Body of pancreas (tissue), 4 donors: ENCODE measurements around the gene BICD1. TPM values are rescaled to one million over a fixed set of nuclear protein-coding genes. Genes with fewer than 3 reads are reported as not detected.

Experiments
- ATAC-seq: fragments of 150-250 bp; one replicate; pipeline ENCODE4 v1.9.1; 2016
- DNase-seq, 4 donors: peaks; one replicate each; pipeline ENCODE4 v3.0.0-alpha.2; 2019
- H3K27ac ChIP-seq, 4 donors: fragments of 200-600 bp; sonication (generic); 1 replicate in 3 of 4; 2 replicates in 1 of 4; pipeline versions ENCODE4 v1.5.1 to v1.6.1; 2016 to 2019; ENCODE audit warnings: mild to moderate bottlenecking in 1 of 4, mixed read lengths in 1 of 4, moderate library complexity in 1 of 4
- H3K27me3 ChIP-seq, 2 donors: fragments of 200-600 bp; sonication (generic); one replicate each; pipeline ENCODE4 v1.6.0; 2016; ENCODE audit warnings: mild to moderate bottlenecking in 1 of 2
- H3K36me3 ChIP-seq, 2 donors: fragments of 200-600 bp; sonication (generic); replicated peaks in 1 of 2; 2 replicates each; pipeline ENCODE4 v1.5.1; 2016; ENCODE audit warnings: low read depth in 2 of 2; ENCODE audit not compliant: insufficient read depth in 1 of 2
- H3K4me1 ChIP-seq: fragments of 200-600 bp; sonication (generic); one replicate; pipeline ENCODE4 v1.6.0; 2016
- H3K4me3 ChIP-seq, 2 donors: fragments of 200-600 bp; sonication (generic); 1 replicate in 1 of 2; 2 replicates in 1 of 2; pipeline ENCODE4 v1.5.1; 2016 to 2019
- H3K9me3 ChIP-seq, 3 donors: fragments of 200-600 bp; sonication (generic); 1 replicate in 2 of 3; 2 replicates in 1 of 3; pipeline ENCODE4 v1.5.1; 2016
- POLR2A ChIP-seq, 3 donors: fragments of 450-650 bp; IDR thresholded peaks; one replicate each; pipeline ENCODE4 v1.6.1; 2016; ENCODE audit warnings: antibody characterized with exemption in 3 of 3, mild to moderate bottlenecking in 2 of 3
- WGBS, 2 donors: methylation state at CpG; one replicate each; pipeline ENCODE4 v1.1.5; 2017; 5-methylcytosine and 5-hydroxymethylcytosine counted together
- intact Hi-C: fragments of 100-400 bp; cut with DNase I; formaldehyde crosslinking; loops from one replicate; pipeline ENCODE4 v1.15.1; 2023
- total RNA-seq, 2 donors: library from RNA; depleted of rRNA; stranded (reverse); fragments of >200 nt; gene quantifications; one replicate each; pipeline ENCODE4 v1.1.0, GENCODE V29; 2016
- TF ChIP-seq, protein P1 (sequence below), 7 experiments: fragments of 450-650 bp in 4 of 7; fragments of 200-600 bp in 3 of 7; sonication (generic) in 3 of 7; IDR thresholded peaks; one replicate each; pipeline ENCODE4 v1.5.1; 2016 to 2019; ENCODE audit warnings: antibody characterized with exemption in 7 of 7

The BICD1 gene
- total RNA-seq, 2 donors from 2014 or later = 3.0 to 6.2 TPM

DNA sequence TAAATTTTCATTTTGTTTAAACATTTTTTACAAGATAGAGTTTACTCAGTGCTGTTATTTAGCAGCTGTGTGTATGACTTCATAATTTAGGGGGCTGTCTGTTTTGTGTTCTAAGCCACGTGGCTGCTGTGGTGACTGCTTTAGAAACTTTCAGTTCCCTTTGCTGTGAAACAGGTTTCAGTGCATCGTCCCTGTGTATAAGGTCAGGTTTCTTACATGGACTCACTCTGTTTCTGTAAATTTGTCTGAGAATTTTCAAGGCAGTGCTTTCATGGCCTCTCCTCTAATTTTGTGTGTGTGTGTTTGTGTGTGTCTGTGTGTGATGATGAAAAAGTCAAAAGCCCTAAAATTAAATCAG is 32.4 kb downstream of the BICD1 start:
- no peaks in the 10 kb centered on the region for H3K36me3 ChIP-seq
- TF ChIP-seq POLR2A (IDR thresholded peaks at IDR 0.05) = no peak
- TF ChIP-seq, protein P1, sequence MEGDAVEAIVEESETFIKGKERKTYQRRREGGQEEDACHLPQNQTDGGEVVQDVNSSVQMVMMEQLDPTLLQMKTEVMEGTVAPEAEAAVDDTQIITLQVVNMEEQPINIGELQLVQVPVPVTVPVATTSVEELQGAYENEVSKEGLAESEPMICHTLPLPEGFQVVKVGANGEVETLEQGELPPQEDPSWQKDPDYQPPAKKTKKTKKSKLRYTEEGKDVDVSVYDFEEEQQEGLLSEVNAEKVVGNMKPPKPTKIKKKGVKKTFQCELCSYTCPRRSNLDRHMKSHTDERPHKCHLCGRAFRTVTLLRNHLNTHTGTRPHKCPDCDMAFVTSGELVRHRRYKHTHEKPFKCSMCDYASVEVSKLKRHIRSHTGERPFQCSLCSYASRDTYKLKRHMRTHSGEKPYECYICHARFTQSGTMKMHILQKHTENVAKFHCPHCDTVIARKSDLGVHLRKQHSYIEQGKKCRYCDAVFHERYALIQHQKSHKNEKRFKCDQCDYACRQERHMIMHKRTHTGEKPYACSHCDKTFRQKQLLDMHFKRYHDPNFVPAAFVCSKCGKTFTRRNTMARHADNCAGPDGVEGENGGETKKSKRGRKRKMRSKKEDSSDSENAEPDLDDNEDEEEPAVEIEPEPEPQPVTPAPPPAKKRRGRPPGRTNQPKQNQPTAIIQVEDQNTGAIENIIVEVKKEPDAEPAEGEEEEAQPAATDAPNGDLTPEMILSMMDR (IDR thresholded peaks at IDR 0.05) = no peak
- intact Hi-C loops = no loop called here
- no peaks in the 10 kb centered on the region for H3K27me3 ChIP-seq
- H3K27ac ChIP-seq = no peak overlapping the region
- H3K9me3 ChIP-seq = no peaks in the 10 kb centered on the region
- no peaks in the 10 kb centered on the region for H3K4me1 ChIP-seq
- DNase-seq = peak in 1 of 4 donors; percentile 27
- ATAC-seq = no peak
- no peak overlapping the region for H3K4me3 ChIP-seq
- WGBS, 2 donors = 40 to 56% methylated on average over 2 of the region's 2 CpGs

DNA sequence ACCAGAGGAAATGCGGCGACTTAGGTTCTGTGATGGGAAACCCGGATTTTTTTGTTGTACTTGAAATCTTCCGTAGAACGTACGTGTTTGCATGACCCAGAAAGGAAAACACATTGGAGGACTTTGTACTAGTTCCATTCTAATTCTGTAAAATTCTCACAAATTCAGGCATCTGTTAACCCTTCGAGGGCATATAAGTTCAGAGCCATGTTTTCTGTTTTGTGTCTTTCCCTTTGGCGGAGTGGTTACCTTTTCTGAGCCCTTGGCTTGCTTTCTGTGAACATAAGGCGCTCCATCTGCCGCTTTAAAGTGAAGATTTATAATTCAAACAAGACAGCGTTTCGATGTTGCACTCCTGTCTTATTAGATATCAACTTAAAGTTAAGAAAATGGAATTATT is 34.2 kb downstream of the BICD1 start:
- no peak overlapping the region for H3K4me3 ChIP-seq
- 90 to 95% methylated on average over 12 of the region's 12 CpGs for WGBS, 2 donors
- ATAC-seq (no peak), DNase-seq (no peak)
- intact Hi-C loops = no loop called here
- no peaks in the 10 kb centered on the region for H3K4me1 ChIP-seq
- TF ChIP-seq, protein P1 (IDR thresholded peaks at IDR 0.05) = no peak
- no peak for TF ChIP-seq POLR2A (IDR thresholded peaks at IDR 0.05)
- no peaks in the 10 kb centered on the region for H3K9me3 ChIP-seq
- H3K27ac ChIP-seq = no peak overlapping the region
- no peaks in the 10 kb centered on the region for H3K27me3 ChIP-seq
- H3K36me3 ChIP-seq = no peaks in the 10 kb centered on the region

DNA sequence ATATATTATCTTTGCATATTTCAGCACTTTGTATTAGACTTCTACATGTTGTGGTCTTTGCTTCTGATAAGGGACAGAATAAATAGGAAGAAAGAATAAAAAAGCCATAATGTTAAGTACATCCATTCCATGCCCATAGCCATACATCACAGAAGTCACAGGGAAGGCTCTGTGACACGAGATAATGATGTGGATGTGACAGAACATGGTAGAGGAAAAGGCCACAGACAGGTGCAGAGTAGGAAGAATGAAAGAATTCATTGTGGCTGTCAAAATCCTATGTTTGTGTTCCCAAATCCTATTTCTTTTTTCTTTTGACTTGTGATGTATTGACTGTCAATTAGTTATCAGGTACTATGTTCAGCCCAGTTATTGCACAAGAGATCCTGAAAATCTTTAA is 38.4 kb downstream of the BICD1 start:
- H3K27ac ChIP-seq = no peak overlapping the region

DNA sequence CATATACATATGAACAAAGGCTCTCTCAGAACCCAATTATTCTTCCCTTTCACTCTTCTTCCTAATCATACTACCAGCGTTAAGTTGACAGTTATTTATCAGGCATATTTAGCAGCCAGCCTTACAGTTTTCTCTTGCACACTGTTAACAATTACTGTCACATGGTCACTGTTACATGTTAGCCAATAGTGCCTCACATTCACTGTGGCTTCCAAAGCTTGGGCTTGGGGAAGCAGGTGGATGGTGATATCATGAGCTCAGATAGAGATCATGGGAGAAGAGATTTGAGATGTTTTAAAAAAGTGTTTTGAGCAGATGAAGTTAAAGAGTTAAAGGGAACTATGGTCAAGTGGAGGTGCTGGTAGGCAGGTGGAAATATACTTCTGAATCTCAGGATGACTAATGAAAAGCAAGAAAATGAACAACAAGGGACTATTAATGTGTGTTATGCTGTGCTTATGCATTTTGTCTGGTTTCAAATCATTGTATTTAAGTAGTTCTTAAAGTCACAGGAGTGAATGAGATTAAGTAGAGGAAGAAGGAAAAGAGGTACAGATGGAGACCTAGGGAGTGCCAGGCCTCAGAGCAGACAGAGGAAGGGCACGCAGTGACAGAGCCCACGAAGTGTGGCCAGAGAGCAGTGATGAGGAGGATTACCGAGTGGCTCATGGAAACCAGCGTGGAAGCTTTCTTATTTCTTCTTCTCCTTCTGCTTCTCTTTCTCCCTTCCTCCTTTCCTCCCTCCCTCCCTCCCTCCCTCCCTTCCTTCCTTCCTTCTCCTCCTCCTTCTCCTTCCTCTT is 39.6 kb downstream of the BICD1 start:
- H3K27ac ChIP-seq = no peak overlapping the region
- 66 to 69% methylated on average over 5 of the region's 5 CpGs for WGBS, 2 donors
- intact Hi-C loops = no loop called here
- TF ChIP-seq, protein P1 (IDR thresholded peaks at IDR 0.05) = no peak
- no peak for TF ChIP-seq POLR2A (IDR thresholded peaks at IDR 0.05)
- ATAC-seq (no peak), DNase-seq (no peak)
- no peaks in the 10 kb centered on the region for H3K9me3 ChIP-seq
- H3K4me1 ChIP-seq = no peaks in the 10 kb centered on the region
- H3K27me3 ChIP-seq = no peaks in the 10 kb centered on the region
- no peaks in the 10 kb centered on the region for H3K36me3 ChIP-seq
- H3K4me3 ChIP-seq = no peak overlapping the region

More for the DNA sequence above, 38.4 kb downstream of the BICD1 start:
- Histone ChIP-seq H3K27me3 (no peaks in the 10 kb centered on the region), H3K4me1 (no peaks in the 10 kb centered on the region), H3K4me3 (no peak overlapping the region), H3K36me3 (no peaks in the 10 kb centered on the region), H3K9me3 (no peaks in the 10 kb centered on the region)
- ATAC-seq (no peak), DNase-seq (no peak)
- no peak for TF ChIP-seq POLR2A (IDR thresholded peaks at IDR 0.05)
- TF ChIP-seq, protein P1 (IDR thresholded peaks at IDR 0.05) = no peak
- 50 to 75% methylated on average over 1 of the region's 1 CpG for WGBS, 2 donors
- intact Hi-C loops = no loop called here

DNA sequence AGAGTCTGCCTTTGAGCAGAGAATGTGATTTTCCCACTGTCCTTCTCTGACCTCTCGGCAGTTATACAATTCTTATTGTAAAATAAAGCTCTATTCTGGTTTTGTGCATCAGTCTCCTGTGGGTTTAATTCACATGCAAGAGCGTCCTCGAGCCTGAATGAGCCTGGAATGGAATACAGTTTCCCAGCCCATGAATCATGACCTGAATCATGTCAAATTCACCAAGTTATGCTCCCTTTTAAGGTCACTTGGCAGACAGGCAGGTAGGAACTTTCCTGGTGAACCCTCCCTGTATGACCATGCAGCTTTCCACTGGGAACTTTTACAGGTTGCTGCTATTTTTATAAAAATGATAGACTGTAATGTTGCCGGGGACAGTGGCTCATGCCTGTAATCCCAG is 41.7 kb downstream of the BICD1 start:
- intact Hi-C loops = no loop called here
- WGBS, 2 donors = 77 to 90% methylated on average over 4 of the region's 4 CpGs

More for the DNA sequence above, 41.7 kb downstream of the BICD1 start:
- DNase-seq (no peak), ATAC-seq (no peak)
- H3K4me1 ChIP-seq = no peaks in the 10 kb centered on the region
- no peak overlapping the region for H3K27ac ChIP-seq
- no peaks in the 10 kb centered on the region for H3K36me3 ChIP-seq
- no peaks in the 10 kb centered on the region for H3K9me3 ChIP-seq
- no peaks in the 10 kb centered on the region for H3K27me3 ChIP-seq
- H3K4me3 ChIP-seq = no peak overlapping the region
- TF ChIP-seq POLR2A (IDR thresholded peaks at IDR 0.05) = no peak
- TF ChIP-seq, protein P1 (IDR thresholded peaks at IDR 0.05) = no peak
